Epithelial cell of esophagus (primary cell): Measurements from ENCODE around the gene ATRN.

Experiments
- DNase-seq: peaks from one replicate; pipeline ENCODE4 v3.0.0; 2010; ENCODE audit warnings: low read depth
- H3K4me3 ChIP-seq: 2 replicates; pipeline ENCODE4 v1.5.1; 2011; ENCODE audit warnings: mild to moderate bottlenecking, low read length, control low read depth
- TF ChIP-seq, protein P1 (sequence below): IDR thresholded peaks from 2 replicates; pipeline ENCODE4 v1.5.1; 2011; ENCODE audit warnings: low read depth, mild to moderate bottlenecking, low read length, control low read depth, inconsistent platforms; ENCODE audit not compliant: insufficient read depth; ENCODE audit errors: missing control alignments

Gene ATRN

DNA sequence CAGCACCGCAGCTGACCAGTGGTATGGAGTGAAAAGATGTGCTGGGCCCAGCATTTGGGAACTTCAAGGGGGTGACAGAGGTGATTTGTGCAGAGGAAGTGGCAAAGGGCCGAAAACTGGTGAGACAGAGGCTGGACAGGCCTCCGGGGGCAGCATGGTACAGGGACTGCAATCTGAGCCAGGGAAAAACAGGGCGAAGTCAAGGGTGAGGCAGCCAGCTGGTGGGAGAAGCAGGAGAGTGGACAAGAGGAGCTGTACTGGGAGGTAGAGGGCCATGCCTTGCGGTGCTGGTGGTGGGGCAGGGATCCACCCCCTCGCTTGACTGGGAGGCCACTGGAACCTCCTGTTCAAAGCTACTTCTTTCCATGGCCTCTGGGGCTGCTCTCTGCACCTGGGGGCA, 199.7 kb downstream of the ATRN start:
- no peak for DNase-seq
- H3K4me3 ChIP-seq: no peak overlapping the region
- TF ChIP-seq, protein P1, sequence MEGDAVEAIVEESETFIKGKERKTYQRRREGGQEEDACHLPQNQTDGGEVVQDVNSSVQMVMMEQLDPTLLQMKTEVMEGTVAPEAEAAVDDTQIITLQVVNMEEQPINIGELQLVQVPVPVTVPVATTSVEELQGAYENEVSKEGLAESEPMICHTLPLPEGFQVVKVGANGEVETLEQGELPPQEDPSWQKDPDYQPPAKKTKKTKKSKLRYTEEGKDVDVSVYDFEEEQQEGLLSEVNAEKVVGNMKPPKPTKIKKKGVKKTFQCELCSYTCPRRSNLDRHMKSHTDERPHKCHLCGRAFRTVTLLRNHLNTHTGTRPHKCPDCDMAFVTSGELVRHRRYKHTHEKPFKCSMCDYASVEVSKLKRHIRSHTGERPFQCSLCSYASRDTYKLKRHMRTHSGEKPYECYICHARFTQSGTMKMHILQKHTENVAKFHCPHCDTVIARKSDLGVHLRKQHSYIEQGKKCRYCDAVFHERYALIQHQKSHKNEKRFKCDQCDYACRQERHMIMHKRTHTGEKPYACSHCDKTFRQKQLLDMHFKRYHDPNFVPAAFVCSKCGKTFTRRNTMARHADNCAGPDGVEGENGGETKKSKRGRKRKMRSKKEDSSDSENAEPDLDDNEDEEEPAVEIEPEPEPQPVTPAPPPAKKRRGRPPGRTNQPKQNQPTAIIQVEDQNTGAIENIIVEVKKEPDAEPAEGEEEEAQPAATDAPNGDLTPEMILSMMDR: no peak

DNA sequence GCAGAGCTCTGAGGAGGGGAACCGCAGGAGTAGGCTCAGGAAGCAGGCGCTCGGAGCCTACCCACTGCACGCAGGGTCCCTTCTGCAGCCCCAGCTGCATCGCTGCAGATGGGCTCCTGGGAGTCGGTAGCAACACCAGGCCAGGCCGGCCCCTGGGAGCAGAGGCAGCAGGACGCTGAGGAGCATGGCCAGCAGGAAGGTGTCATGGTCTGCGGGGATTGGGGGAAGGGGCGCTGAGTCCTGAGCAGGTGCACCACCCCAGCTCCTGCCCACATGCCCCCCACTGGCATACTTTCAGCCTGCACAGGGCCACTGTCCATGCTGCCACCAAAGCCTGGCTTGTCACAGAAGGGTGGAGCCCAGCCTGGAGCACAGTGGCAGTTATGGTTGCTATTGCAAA, 200.1 kb downstream of the ATRN start:
- H3K4me3 ChIP-seq: no peak overlapping the region
- no peak for DNase-seq
- TF ChIP-seq, protein P1: no peak

DNA sequence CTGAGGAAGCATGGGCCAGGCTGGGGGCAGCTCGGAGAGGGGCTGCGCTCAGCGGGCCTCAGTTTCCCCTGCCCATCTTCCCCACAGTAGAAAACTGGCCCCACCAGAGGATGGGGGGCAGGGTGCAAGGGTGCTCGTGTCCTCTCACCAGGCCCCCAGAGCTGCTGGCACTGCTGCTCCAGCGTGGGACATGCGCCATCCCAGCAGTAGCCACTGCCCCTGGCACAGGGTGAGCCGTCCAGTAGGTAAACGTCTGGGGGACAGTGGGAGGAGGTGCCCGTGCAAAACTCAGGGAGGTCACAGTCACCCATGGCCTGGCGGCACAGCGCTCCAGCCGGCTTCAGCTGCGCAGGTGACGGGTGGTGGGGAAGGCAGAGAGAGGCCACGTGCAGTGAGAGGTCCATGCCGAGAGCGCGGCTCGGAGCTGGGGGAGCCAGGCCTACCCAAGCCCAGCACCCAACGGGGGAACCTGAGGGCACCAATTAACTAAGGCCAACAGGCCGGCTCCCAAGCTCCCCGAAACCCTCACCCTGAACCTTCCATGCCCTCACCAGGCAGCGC, 201.2 kb downstream of the ATRN start:
- no peak overlapping the region for H3K4me3 ChIP-seq
- no peak for DNase-seq
- TF ChIP-seq, protein P1: no peak

DNA sequence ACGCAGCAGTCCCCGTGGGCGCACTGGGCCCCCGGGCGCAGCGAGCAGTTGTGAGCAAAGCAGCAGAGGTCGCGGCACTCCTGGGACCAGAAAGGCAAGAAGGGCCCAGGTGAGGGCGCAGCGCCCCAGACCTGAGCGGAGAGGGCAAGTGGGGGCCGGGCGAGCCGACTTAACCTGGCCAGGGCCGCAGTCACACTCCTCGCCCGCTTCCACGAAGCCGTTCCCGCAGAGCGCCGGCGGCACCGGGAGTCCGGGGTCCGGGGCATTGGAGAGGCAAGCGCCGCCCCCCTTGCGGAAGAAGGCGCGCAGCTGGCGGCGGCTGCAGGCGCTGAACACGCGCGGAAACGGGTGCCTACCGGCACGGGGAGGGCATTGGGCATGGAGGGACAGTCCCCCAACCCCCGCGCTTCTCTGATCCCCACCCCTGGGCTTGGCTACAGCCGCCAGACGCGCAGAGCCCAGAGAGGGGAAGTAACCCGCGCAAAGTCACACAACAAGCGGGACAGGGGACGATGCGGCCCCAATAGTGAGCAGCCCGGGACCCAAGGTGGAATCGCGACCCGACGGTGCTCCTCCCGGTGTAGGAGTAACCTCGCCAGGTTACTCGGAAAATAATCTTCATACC, 201.8 kb downstream of the ATRN start:
- no peak overlapping the region for H3K4me3 ChIP-seq
- TF ChIP-seq, protein P1: no peak
- no peak for DNase-seq

DNA sequence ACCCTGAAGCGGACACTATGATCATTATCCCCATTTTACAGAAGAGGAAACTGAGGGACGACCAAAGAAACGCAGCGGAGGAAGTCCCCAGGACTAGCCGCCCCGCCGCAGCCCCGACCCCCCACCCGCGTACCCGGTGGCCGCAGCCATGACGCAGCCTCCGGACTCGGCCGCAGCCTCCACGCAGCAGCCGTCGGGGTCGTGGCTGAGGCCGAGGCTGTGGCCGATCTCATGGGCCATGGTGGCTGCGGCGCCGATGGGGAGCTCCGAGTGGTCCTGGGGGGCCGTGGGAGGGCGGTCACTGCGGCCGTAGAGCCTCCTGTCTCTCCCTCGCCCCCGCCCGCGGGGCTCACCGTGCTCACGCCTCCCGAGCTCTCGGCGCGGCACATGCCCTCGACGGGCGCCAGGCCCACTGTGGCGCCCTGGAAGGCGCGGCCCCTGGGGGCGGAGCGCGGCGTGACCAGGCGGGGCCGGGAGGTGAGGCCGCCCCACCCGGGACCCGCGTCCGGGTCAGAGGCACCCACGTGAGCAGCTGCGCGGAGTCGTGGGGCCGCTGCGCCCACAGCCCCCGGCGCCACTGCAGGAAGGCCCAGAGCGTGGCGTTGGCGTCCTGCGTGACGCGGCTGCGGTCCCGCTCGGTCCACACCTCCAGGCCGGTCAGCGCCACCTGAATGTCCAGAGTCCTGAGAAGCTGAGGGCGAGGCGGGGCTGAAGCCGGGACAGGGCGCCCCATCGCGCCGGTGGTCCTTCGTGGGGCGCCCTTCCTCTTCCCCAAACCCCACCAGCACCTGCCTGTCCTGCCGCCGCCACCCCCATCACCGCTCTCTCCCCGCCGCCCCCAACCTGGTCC, 202.6 kb downstream of the ATRN start:
- TF ChIP-seq, protein P1: no peak
- no peak overlapping the region for H3K4me3 ChIP-seq
- no peak for DNase-seq

DNA sequence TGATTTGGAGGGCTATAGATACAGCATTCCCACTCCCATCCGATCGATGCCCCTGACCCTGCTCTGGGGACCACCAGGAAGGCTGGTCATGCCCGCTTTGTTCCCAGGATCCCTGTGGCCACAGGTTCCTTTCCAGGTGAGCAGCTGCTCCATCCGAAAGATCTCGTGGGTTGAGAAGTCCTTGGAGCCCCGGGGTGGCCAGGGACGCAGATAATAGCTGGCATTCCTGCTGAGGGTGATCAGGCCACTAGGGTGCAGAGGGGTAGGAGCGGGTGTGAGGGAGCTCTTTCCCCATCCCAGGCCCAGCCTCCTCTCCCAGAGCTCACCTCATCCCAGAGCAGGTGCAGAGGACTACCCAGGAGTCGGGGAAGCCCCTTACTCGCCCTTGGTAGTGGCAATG, 203.6 kb downstream of the ATRN start:
- no peak for DNase-seq
- TF ChIP-seq, protein P1: peak; percentile 5
- H3K4me3 ChIP-seq: no peak overlapping the region
